ENCODE data around the gene USP40.

DNA sequence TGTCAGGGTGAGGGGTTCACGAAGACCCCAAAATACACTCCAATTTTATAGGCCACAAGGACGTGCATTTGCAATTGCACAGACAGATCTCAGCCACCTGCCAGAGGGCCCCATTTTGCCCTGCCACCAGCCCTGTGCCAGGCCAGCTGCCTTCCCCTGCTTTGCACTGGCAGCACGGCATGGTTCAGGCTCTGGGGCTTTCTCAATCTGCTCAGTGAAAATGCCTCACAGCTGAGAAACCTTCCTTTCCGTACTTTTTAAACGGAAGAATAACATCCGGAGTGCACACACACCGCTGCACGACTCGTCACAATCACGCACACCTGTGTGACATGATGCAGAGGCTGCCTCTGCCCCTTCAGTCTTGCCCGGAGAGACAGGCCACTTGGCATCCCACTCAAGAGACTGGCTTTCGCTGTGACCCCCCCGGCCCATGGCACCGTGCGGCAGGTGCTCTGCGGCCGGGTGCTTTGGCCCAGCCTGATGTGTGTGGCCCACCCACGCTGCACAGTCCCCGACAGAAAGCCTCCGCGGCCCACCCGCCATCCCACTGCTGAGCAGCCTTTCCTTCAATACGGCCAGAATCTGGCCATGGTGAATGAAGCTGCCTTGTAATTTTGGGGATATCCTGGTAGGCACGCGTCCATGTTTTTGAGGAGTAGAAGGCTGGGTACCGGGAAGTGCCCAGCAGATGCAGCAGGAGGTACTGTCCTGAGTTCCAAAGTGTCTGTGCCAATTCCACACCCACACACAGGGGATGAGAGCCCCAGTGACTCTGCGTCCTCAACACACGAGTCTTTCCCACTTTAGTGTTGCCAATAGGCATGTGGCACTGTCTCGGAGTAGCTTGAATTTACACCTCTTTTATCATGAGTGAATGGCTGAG is 88.8 kb downstream of the USP40 start:
- TF ChIP-seq, protein P1, sequence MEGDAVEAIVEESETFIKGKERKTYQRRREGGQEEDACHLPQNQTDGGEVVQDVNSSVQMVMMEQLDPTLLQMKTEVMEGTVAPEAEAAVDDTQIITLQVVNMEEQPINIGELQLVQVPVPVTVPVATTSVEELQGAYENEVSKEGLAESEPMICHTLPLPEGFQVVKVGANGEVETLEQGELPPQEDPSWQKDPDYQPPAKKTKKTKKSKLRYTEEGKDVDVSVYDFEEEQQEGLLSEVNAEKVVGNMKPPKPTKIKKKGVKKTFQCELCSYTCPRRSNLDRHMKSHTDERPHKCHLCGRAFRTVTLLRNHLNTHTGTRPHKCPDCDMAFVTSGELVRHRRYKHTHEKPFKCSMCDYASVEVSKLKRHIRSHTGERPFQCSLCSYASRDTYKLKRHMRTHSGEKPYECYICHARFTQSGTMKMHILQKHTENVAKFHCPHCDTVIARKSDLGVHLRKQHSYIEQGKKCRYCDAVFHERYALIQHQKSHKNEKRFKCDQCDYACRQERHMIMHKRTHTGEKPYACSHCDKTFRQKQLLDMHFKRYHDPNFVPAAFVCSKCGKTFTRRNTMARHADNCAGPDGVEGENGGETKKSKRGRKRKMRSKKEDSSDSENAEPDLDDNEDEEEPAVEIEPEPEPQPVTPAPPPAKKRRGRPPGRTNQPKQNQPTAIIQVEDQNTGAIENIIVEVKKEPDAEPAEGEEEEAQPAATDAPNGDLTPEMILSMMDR (IDR thresholded peaks at IDR 0.05): no peak
- TF ChIP-seq POLR2A (IDR thresholded peaks at IDR 0.05): no peak

Measured in testis (tissue), 2 donors.